H1 (cell line): ENCODE measurements around the gene RIIAD1. TPM values are rescaled to one million over a fixed set of nuclear protein-coding genes. Genes with fewer than 3 reads are reported as not detected.

Experiments used
- ASH2L ChIP-seq: fragments of 200-600, 300-600 bp; sonication (generic); IDR thresholded peaks from one replicate; pipeline ENCODE4 v1.7.1; 2017; ENCODE audit warnings: low read length
- CHD2 ChIP-seq: IDR thresholded peaks from 2 replicates; pipeline ENCODE4 v1.6.1; 2012; ENCODE audit warnings: low read length, improper control_type of control experiment
- SRF ChIP-seq: IDR thresholded peaks from 2 replicates; pipeline ENCODE4 v1.6.1; 2011; ENCODE audit warnings: mild to moderate bottlenecking, low read depth, low read length, moderate library complexity
- TEAD4 ChIP-seq: IDR thresholded peaks from 2 replicates; pipeline ENCODE4 v1.6.1; 2012; ENCODE audit warnings: low read depth, low read length, inconsistent platforms, mixed read lengths
- YY1 ChIP-seq: IDR thresholded peaks from 2 replicates; pipeline ENCODE4 v1.6.1; 2011; ENCODE audit warnings: low read depth, mild to moderate bottlenecking, low read length
- polyA plus RNA-seq, 7 experiments: library from polyadenylated mRNA; depleted of rRNA in 3 of 7; stranded (reverse) in 5 of 7; unstranded in 2 of 7; fragments of >200 nt in 5 of 7; fragments of 200-250 nt in 2 of 7; gene quantifications; 1 replicate in 5 of 7; 2 replicates in 1 of 7; 4 replicates in 1 of 7; pipeline versions ENCODE4 v1.2.1 to v1.2.3, GENCODE V29; 2011 to 2013; ENCODE audit warnings: missing spikeins in 2 of 7, mixed read lengths in 2 of 7
- total RNA-seq: library from RNA; stranded (reverse); fragmentation: NEBNext Ultra II Directional; extraction: Animal tissue kit (Norgen Biotek cat#: 25700); gene quantifications from 2 replicates; pipeline ENCODE4 v1.2.1, GENCODE V29; 2021
- TF ChIP-seq, protein P1 (sequence below): fragments of 300-600 bp; sonication (generic); IDR thresholded peaks from 2 replicates; pipeline ENCODE4 v1.7.1; 2012; ENCODE audit warnings: low read length, moderate library complexity, mild to moderate bottlenecking, inconsistent platforms; ENCODE audit not compliant: insufficient replicate concordance
- TF ChIP-seq, protein P2 (sequence below): IDR thresholded peaks from 2 replicates; pipeline ENCODE4 v1.6.1; 2012; ENCODE audit warnings: low read length, inconsistent platforms

The RIIAD1 gene
- total and polyA plus RNA-seq, 2 of the 8 experiments (the other 6 are each of a cell fraction or from before 2014, with no cell fraction given) = not detected

DNA sequence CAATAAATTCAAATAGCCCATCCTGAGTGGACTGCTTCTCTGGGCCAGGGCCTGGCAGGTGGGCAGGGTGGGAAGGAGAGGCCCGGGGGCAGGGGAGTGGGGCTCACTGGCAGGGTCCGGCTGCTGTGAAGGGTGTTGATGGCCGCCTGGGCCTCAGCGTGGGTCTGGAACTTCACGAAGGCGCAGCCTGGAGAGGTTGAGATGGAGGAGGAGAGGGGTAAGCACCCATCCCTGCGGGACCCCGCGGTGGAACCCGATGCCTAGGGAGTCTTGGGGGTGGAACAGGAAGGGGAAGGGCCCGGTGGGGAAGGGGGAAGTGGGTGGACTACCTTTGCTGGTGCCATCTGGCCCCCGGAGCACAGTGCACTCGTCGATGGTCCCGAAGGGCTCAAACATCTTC is 12.4 kb upstream of the RIIAD1 start (continued):
- TF ChIP-seq, protein P1, sequence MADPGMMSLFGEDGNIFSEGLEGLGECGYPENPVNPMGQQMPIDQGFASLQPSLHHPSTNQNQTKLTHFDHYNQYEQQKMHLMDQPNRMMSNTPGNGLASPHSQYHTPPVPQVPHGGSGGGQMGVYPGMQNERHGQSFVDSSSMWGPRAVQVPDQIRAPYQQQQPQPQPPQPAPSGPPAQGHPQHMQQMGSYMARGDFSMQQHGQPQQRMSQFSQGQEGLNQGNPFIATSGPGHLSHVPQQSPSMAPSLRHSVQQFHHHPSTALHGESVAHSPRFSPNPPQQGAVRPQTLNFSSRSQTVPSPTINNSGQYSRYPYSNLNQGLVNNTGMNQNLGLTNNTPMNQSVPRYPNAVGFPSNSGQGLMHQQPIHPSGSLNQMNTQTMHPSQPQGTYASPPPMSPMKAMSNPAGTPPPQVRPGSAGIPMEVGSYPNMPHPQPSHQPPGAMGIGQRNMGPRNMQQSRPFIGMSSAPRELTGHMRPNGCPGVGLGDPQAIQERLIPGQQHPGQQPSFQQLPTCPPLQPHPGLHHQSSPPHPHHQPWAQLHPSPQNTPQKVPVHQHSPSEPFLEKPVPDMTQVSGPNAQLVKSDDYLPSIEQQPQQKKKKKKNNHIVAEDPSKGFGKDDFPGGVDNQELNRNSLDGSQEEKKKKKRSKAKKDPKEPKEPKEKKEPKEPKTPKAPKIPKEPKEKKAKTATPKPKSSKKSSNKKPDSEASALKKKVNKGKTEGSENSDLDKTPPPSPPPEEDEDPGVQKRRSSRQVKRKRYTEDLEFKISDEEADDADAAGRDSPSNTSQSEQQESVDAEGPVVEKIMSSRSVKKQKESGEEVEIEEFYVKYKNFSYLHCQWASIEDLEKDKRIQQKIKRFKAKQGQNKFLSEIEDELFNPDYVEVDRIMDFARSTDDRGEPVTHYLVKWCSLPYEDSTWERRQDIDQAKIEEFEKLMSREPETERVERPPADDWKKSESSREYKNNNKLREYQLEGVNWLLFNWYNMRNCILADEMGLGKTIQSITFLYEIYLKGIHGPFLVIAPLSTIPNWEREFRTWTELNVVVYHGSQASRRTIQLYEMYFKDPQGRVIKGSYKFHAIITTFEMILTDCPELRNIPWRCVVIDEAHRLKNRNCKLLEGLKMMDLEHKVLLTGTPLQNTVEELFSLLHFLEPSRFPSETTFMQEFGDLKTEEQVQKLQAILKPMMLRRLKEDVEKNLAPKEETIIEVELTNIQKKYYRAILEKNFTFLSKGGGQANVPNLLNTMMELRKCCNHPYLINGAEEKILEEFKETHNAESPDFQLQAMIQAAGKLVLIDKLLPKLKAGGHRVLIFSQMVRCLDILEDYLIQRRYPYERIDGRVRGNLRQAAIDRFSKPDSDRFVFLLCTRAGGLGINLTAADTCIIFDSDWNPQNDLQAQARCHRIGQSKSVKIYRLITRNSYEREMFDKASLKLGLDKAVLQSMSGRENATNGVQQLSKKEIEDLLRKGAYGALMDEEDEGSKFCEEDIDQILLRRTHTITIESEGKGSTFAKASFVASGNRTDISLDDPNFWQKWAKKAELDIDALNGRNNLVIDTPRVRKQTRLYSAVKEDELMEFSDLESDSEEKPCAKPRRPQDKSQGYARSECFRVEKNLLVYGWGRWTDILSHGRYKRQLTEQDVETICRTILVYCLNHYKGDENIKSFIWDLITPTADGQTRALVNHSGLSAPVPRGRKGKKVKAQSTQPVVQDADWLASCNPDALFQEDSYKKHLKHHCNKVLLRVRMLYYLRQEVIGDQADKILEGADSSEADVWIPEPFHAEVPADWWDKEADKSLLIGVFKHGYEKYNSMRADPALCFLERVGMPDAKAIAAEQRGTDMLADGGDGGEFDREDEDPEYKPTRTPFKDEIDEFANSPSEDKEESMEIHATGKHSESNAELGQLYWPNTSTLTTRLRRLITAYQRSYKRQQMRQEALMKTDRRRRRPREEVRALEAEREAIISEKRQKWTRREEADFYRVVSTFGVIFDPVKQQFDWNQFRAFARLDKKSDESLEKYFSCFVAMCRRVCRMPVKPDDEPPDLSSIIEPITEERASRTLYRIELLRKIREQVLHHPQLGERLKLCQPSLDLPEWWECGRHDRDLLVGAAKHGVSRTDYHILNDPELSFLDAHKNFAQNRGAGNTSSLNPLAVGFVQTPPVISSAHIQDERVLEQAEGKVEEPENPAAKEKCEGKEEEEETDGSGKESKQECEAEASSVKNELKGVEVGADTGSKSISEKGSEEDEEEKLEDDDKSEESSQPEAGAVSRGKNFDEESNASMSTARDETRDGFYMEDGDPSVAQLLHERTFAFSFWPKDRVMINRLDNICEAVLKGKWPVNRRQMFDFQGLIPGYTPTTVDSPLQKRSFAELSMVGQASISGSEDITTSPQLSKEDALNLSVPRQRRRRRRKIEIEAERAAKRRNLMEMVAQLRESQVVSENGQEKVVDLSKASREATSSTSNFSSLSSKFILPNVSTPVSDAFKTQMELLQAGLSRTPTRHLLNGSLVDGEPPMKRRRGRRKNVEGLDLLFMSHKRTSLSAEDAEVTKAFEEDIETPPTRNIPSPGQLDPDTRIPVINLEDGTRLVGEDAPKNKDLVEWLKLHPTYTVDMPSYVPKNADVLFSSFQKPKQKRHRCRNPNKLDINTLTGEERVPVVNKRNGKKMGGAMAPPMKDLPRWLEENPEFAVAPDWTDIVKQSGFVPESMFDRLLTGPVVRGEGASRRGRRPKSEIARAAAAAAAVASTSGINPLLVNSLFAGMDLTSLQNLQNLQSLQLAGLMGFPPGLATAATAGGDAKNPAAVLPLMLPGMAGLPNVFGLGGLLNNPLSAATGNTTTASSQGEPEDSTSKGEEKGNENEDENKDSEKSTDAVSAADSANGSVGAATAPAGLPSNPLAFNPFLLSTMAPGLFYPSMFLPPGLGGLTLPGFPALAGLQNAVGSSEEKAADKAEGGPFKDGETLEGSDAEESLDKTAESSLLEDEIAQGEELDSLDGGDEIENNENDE = no peak
- TF ChIP-seq ASH2L (no peak), TEAD4 (no peak), YY1 (no peak), CHD2 (no peak), SRF (no peak)
- TF ChIP-seq, protein P2, sequence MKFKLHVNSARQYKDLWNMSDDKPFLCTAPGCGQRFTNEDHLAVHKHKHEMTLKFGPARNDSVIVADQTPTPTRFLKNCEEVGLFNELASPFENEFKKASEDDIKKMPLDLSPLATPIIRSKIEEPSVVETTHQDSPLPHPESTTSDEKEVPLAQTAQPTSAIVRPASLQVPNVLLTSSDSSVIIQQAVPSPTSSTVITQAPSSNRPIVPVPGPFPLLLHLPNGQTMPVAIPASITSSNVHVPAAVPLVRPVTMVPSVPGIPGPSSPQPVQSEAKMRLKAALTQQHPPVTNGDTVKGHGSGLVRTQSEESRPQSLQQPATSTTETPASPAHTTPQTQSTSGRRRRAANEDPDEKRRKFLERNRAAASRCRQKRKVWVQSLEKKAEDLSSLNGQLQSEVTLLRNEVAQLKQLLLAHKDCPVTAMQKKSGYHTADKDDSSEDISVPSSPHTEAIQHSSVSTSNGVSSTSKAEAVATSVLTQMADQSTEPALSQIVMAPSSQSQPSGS = no peak
